ENCODE results near the gene ISG20L2.
A peak's percentile ranks its signal among the peaks of the same experiment; 100 is the strongest.

Gene ISG20L2

GRCh38 chr1:156705321-156705917 lies 23.1 kb downstream of the ISG20L2 start, which contains the start of gene CRABP2:
Gene CRABP2, minus strand, starts transcription at chr1:156705583. Its CDS starts 137 bp downstream, at chr1:156705446.
- DNase-seq = peak; percentile 34

GRCh38 chr1:156704930-156705320 lies 23.6 kb downstream of the ISG20L2 start:
- DNase-seq = peak; percentile 51

DNA sequence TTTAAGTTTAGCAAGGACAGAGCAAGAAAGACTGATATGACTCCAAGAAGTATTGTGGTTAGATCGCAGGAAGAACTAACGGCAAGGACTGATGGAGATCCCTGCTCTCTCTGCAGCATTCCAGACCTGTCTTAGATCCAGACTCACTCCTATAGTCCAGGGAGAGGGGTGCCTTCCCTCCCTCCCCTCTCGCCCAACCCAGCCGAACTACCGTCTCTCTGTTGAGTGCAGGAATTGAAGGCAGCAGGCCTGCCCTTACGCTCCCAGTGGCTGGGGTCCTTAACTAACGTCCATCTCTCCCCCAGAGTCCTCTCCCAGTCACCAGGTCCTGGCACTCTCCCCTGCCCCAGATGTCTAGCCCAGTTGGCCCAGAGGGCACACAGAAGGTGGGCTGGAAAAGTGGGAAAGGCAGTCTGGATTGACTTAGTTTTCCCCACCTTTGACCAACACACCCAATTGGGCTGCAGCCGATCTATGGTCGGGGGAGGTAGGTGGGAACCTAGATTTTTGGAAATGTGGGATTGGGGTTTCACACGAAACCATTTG lies 24.3 kb downstream of the ISG20L2 start:
- no peak for DNase-seq

DNA sequence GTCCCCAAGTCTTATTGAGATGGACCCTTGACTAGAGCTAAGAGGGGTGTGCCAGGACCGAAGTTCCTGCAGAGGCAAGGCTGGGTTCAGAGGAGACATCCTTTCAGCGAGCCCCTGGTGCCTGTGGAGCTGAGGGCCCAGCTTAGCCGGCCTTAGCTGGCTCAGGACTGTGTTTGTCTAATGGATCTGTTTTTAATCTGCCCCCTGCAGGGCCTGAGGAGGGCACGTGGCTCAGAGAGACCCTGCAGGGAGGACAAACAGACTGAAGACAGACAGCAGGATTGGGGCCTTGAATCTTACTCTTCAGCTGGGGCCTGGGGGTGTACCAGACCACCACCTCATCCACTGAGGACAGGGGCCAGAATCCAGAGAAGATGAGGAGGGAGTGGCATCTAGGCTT lies 24.8 kb downstream of the ISG20L2 start:
- DNase-seq = no peak

DNA sequence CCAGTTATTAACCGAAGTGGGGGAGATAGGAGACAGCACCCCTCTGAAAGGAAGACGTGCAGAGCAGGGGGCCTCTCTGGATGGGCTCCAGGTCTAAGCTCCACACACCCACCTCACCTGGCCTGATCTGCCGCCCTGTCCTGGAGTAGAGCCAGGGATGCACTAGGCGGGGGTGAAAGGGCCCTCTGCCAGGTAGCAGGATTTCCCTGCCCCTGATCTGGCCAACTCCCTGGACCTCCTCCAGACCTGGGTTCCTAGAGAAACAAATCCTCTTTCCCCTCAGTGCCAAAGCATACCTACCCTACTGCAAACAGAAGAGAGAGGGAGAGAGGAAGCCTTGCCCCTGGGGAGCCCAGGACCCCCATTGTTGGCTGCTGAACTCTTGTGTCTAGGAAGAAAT lies 25.2 kb downstream of the ISG20L2 start:
- DNase-seq = no peak

DNA sequence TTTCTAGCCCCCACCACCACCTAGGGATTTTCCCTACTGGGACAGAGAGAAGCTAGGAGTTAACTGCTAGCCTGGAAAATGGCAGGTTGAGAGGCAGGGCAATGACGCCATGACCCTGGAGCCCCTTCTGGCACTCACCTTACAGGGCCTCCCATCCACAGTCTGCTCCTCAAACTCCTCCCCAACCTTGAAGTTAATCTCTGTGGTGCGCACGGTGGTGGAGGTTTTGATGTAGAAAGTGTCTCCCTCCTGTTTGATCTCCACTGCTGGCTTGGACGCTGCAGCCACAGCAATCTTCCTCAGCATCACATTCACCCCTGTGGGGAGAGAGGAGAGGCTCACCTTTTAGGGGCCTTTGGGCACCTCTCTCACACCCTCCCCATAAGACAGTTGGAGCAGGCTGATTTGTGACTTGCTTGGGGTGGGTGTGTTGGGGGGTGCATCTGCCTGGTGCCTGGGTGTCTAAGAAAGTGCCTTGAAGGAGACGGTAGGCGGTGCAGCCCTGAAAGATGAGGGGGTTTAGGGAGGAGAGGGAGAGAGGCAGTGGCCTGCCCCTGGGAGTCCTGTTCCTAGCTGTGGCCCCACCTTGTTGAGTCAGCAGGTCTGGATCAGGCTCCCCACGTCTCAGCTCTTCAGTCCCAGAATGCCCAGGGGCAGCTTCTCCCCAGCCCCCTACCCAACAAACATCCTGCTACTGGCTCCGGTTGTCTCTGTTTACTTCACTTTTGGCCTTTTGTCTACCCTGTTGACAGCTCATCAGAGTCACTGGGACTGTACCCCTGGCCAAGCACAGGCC lies 27.6 kb downstream of the ISG20L2 start:
- no peak for DNase-seq

DNA sequence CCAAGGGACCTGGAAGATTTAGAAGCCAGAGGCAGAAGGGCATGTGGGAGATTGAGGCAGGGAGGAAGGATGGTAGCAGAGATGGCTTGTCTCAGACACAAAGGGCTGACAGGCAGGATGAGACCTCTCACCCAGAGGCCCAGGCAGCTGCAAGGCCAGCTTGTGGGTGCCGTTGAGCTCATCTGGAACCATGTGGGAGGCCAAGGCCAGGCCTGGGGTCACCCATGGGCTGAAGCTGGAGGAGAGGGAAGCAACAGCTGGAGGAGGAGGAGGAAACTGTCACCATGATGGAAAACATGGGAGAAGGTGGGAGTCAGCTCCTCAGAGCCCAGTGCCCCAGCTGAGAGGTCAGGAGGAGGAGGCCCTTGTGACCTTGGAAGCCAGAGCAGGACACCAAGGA lies 29.6 kb downstream of the ISG20L2 start:
- no peak for DNase-seq

- DNase-seq = no peak
Measured at GRCh38 chr1:156697481-156697880, 31.1 kb downstream of the ISG20L2 start.

GRCh38 chr1:156696755-156697154 lies 31.8 kb downstream of the ISG20L2 start:
- no peak for DNase-seq

- DNase-seq = no peak
Measured at GRCh38 chr1:156694690-156694962, 33.9 kb downstream of the ISG20L2 start.

GRCh38 chr1:156693848-156694689 lies 34.5 kb downstream of the ISG20L2 start:
- DNase-seq = no peak

GRCh38 chr1:156692925-156693847 lies 35.4 kb downstream of the ISG20L2 start:
- no peak for DNase-seq

- DNase-seq = no peak
Measured at GRCh38 chr1:156692441-156692924, 36.1 kb downstream of the ISG20L2 start.

GRCh38 chr1:156691665-156692440 lies 36.7 kb downstream of the ISG20L2 start:
- no peak for DNase-seq

GRCh38 chr1:156691191-156691590 lies 37.4 kb downstream of the ISG20L2 start:
- DNase-seq = no peak

DNA sequence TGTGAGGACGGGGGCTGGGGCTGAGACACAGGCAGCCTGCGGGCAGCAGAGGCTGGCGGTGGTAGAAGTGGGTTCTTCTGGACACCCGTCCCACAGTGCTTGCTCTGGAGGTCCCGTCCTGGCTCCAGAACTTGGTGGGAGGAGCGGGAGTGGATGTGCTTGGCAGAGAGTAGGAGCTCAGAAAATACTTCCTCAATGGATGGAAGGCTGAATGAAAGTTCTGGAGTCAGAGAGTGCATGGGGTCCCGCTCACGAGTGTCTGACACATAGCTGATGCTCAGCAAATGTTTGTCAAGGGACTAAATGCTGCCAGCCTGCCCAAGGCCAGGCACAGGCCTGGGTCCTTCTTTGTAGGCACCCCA lies 37.9 kb downstream of the ISG20L2 start:
- no peak for DNase-seq

DNA sequence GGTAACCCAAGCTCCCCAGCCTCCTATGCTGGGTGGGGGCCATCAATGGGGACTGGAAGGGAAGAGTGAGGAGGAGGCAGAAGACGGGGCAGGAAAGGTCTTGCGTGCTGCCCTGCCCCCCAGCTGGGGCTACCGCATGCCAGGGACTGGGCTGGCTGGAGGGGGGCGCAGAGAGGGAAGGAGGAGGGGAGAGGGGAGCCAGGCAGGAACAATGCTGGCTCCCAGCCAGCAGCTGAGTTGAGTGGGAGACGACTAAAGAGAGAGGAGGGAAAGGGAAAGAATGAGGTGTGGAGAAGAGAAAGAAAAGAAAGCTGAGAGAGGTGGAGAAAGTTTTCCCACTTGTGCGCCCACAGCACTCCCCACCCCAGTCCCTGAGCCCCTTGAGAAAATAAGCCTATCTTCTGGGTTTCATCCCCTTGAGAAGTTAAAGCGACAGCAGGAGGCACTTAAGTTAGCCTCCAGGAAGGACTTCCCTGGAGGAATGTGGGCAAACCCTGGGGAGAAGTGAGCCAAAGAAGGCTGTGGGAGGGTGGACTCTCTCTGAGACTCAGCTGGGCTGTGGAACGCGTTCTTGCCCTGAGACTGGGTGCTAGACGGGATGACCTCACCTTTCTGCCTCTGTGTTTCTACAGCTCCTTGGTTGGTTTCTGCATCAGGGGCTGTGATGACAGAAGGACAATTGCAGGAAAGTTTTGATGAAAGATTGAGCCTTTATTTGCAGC lies 38.5 kb downstream of the ISG20L2 start:
- no peak for DNase-seq

- peak; percentile 78 for DNase-seq
Measured at GRCh38 chr1:156689035-156689952, 39.3 kb downstream of the ISG20L2 start.

DNA sequence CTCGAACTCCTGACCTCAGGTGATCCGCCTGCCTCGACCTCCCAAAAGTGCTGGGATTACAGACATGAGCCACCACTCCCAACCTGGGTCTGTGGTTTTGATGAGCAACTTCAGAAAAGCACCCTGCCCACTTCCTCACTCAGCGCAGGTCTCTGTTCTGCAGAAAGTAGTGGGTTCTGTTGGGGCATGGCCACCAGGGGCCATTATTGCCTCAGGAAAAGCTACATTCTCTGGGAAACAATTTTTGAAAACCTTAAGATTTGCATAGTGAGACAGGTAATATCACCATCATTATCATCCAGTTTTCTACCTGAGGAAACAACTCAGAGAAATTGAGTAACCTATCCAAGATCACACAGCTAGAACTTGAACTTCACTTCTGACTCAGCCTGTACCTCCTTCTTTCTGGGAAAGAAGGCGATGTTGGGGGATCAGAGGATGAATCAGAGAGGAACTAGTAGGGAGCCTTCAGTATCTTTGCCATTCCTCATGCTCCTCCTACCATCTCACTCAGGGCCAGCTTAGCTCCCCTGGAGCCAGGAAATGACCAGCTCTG lies 44.3 kb downstream of the ISG20L2 start:
- no peak for DNase-seq
